Kidney (tissue), 14 donors: Measurements from ENCODE around the gene HPGD. TPM values are rescaled to one million over a fixed set of nuclear protein-coding genes. Genes with fewer than 3 reads are reported as not detected.

Experiments
- DNase-seq, 5 donors: peaks; one replicate each; pipeline ENCODE4 v3.0.0-alpha.2; 2013 to 2020
- FAIRE-seq: peaks from 2 replicates; lab custom pipeline; 2012; peaks lifted over from hg19 to GRCh38; lab: Jason Lieb, UNC
- H3K27ac ChIP-seq, 2 donors: one replicate each; pipeline ENCODE4 v1.7.0; 2013; ENCODE audit warnings: low read depth in 2 of 2, low read length in 2 of 2, inconsistent platforms in 1 of 2
- H3K27me3 ChIP-seq: one replicate; pipeline ENCODE4 v1.7.1; 2013; ENCODE audit warnings: low read length, inconsistent platforms; ENCODE audit not compliant: control insufficient read depth, insufficient read depth
- H3K36me3 ChIP-seq, 3 donors: one replicate each; pipeline versions ENCODE4 v1.7.0 to v1.7.1; 2013; ENCODE audit warnings: low read length in 3 of 3, control low read depth in 1 of 3, inconsistent platforms in 1 of 3; ENCODE audit not compliant: insufficient read depth in 3 of 3, control insufficient read depth in 2 of 3
- H3K4me1 ChIP-seq, 3 donors: one replicate each; pipeline versions ENCODE4 v1.7.0 to v1.7.1; 2013; ENCODE audit warnings: low read length in 3 of 3, inconsistent platforms in 1 of 3, low read depth in 1 of 3; ENCODE audit not compliant: control insufficient read depth in 2 of 3, insufficient read depth in 2 of 3
- H3K4me3 ChIP-seq, 3 donors: one replicate each; pipeline versions ENCODE4 v1.7.0 to v1.8.1; 2013; ENCODE audit warnings: low read length in 3 of 3, control low read depth in 1 of 3, inconsistent platforms in 1 of 3
- H3K9ac ChIP-seq, 3 donors: one replicate each; pipeline versions ENCODE4 v1.7.0 to v1.7.1; 2013; ENCODE audit warnings: low read length in 3 of 3, control low read depth in 1 of 3, inconsistent platforms in 1 of 3
- H3K9me3 ChIP-seq, 3 donors: one replicate each; pipeline versions ENCODE4 v1.7.0 to v1.7.1; 2013; ENCODE audit warnings: low read length in 3 of 3, control low read depth in 1 of 3, inconsistent platforms in 1 of 3; ENCODE audit not compliant: control insufficient read depth in 2 of 3, insufficient read depth in 1 of 3
- intact Hi-C: fragments of 100-400 bp; cut with DNase I; formaldehyde crosslinking; loops from one replicate; pipeline ENCODE4 v1.11.1; 2022
- polyA plus RNA-seq: library from polyadenylated mRNA; stranded (reverse); fragments of 350-450 nt; fragmentation: Illumina TruSeq; extraction: RNeasy Lipid Tissue Mini Kit (QIAGEN cat#74804); gene quantifications from one replicate; pipeline ENCODE4 v1.2.3, GENCODE V29; 2014; ENCODE audit warnings: low read depth, low replicate concordance; ENCODE audit not compliant: insufficient read depth
- total RNA-seq: library from RNA; stranded (reverse); fragmentation: NEBNext Ultra II Directional; extraction: Animal tissue kit (Norgen Biotek cat#: 25700); gene quantifications from one replicate; pipeline ENCODE4 v1.2.1, GENCODE V29; 2021
- TF ChIP-seq, protein P1 (sequence below): IDR thresholded peaks from 3 replicates; pipeline ENCODE4 v1.5.1; 2012; ENCODE audit warnings: mild to moderate bottlenecking, moderate library complexity, borderline replicate concordance; ENCODE audit not compliant: insufficient read depth; ENCODE audit errors: extremely low read depth
- donor health status: control.
- donor health status: control.
- donor health status: control.
- donor health status: control.
- donor health status: control.
- donor health status: DM: yes; HTN: yes; CAD: no.
- donor health status: Normal renal cell carcinoma (clear cell type).

Gene HPGD
- total and polyA plus RNA-seq, 2 donors from 2014 or later, result 9.4 to 42.5 TPM

DNA sequence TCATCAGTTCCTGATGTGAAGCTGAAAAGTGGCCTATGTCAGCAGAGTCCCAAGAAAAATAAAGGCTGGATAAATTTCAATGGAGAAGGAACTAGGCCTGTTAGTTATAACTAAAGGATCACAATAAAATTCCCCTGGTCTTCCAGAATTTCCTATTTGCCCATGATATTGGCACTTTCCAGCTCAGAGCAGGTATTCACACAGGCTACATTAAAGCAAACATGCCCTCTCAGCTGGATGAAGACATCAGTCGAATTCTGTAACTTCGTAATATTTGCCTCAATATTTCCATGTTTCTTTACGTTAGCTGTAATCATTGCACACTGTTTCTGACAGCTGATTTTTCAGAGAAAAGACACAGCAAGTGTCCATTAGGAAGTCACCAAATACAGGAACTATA, 9.5 kb downstream of the HPGD start:
- DNase-seq, result no peak
- Histone ChIP-seq H3K4me3 (no peak overlapping the region), H3K27me3 (no peaks in the 10 kb centered on the region), H3K9me3 (peaks cover 0 to 1% (median 0%) of the 10 kb centered on the region in 3 donors), H3K4me1 (no peaks in the 10 kb centered on the region), H3K36me3 (no peaks in the 10 kb centered on the region), H3K27ac (no peak overlapping the region), H3K9ac (no peak overlapping the region)
- FAIRE-seq, result no peak
- intact Hi-C loops, result no loop called here
- TF ChIP-seq, protein P1, sequence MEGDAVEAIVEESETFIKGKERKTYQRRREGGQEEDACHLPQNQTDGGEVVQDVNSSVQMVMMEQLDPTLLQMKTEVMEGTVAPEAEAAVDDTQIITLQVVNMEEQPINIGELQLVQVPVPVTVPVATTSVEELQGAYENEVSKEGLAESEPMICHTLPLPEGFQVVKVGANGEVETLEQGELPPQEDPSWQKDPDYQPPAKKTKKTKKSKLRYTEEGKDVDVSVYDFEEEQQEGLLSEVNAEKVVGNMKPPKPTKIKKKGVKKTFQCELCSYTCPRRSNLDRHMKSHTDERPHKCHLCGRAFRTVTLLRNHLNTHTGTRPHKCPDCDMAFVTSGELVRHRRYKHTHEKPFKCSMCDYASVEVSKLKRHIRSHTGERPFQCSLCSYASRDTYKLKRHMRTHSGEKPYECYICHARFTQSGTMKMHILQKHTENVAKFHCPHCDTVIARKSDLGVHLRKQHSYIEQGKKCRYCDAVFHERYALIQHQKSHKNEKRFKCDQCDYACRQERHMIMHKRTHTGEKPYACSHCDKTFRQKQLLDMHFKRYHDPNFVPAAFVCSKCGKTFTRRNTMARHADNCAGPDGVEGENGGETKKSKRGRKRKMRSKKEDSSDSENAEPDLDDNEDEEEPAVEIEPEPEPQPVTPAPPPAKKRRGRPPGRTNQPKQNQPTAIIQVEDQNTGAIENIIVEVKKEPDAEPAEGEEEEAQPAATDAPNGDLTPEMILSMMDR, result no peak

DNA sequence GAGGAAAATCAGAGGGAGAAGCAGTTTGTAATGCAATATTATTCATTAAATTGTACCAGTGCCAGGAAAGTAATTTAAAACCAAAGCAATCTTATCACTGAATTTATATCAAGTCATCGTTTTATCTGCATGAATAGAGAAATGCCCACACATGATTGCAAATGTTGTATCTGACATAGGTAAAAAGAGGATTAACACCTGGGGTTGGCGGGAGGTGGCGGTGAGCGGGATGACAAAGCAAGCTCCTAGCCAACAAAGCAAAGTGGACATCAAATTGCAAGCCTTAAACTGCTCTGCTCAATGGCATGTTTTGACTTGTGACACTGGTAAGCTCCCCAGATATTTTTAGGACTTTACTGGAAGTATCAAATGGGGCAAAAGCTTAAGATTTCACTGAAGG, 16.4 kb downstream of the HPGD start:
- TF ChIP-seq, protein P1, result no peak
- H3K36me3 ChIP-seq, result no peaks in the 10 kb centered on the region
- H3K9ac ChIP-seq, result no peak overlapping the region
- intact Hi-C loops, result no loop called here
- H3K9me3 ChIP-seq, result no peaks in the 10 kb centered on the region
- H3K27ac ChIP-seq, result no peak overlapping the region
- H3K4me3 ChIP-seq, result no peak overlapping the region
- FAIRE-seq (no peak), DNase-seq (no peak)
- H3K27me3 ChIP-seq, result no peaks in the 10 kb centered on the region
- H3K4me1 ChIP-seq, result peaks cover 0 to 2% (median 0%) of the 10 kb centered on the region in 3 donors

DNA sequence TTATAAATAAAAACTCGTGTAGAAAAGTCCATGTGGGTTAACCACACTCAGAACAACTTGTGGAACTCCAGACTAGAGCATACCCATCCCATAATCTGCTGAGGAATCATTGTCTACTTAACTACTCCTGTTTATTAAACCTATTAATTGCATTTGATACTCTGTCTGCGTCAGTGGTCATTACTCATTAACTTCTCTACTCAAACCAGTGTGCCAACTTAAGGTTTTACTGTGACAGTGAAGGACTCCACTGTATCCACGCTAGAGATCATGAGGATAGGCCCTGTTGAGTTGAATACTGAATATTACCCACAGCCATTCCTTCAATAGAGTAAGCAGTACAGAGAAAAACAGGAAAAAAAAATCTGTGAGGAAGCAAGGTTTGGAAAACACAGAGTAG, 17.3 kb downstream of the HPGD start:
- H3K36me3 ChIP-seq, result no peaks in the 10 kb centered on the region
- H3K27ac ChIP-seq, result no peak overlapping the region
- TF ChIP-seq, protein P1, result no peak
- H3K4me3 ChIP-seq, result no peak overlapping the region
- DNase-seq (peak in 1 of 5 donors; percentile 27), FAIRE-seq (no peak)
- H3K27me3 ChIP-seq, result no peaks in the 10 kb centered on the region
- no peak overlapping the region for H3K9ac ChIP-seq
- peaks cover 0 to 2% (median 0%) of the 10 kb centered on the region in 3 donors for H3K4me1 ChIP-seq
- H3K9me3 ChIP-seq, result no peaks in the 10 kb centered on the region
- intact Hi-C loops, result no loop called here

DNA sequence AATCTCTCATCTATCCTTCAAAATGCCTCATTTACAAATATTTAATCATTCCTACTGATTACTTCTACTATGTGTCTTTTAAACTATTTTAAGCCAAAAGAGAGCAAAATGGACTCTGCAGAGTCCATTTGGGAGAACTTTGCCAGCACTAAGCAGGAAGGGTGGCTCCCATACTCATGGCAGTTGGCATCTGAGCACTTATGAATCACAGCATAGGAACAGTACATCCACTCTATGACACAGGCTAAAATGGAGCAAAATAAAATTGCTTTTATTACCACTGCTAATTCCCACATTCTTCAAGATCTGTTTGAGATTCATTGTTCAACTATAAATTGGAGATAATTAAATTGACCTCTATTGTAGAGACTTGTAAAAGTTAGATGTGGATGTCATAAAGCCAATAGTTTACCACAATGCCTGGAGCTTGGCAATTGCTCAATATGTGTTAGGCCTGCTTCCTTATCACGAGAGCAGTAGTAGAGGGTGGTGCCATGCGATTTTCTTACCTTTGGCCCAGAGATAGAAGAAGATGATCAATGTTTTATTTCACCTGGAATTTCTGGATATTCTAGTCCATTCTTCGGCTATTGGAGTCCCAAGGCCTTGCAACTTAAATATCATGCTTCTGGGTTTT, 19.1 kb downstream of the HPGD start:
- H3K27ac ChIP-seq, result no peak overlapping the region
- no peaks in the 10 kb centered on the region for H3K27me3 ChIP-seq
- no peak overlapping the region for H3K9ac ChIP-seq
- intact Hi-C loops, result no loop called here
- no peak for DNase-seq
- H3K4me1 ChIP-seq, result peaks cover 0 to 2% (median 0%) of the 10 kb centered on the region in 3 donors
- H3K9me3 ChIP-seq, result no peaks in the 10 kb centered on the region
- no peaks in the 10 kb centered on the region for H3K36me3 ChIP-seq
- FAIRE-seq, result no peak
- TF ChIP-seq, protein P1, result no peak
- no peak overlapping the region for H3K4me3 ChIP-seq
